GM13976 (cell line): ENCODE measurements around the gene C10orf71.

Source experiments
- DNase-seq: peaks from one replicate; pipeline ENCODE4 v3.0.0; 2012; ENCODE audit warnings: low spot score
- CTCF ChIP-seq: IDR thresholded peaks from 2 replicates; pipeline ENCODE4 v1.5.1; 2012; ENCODE audit warnings: borderline replicate concordance, mild to moderate bottlenecking; ENCODE audit not compliant: insufficient read depth; ENCODE audit errors: extremely low read depth, missing control alignments, control extremely low read depth
- in situ Hi-C: fragments of 300-500 bp; cut with MboI; formaldehyde crosslinking; loops from one replicate; pipeline ENCODE4 v1.12.0; 2022; ENCODE audit warnings: low sequenced_read_pairs, mixed read lengths, inconsistent platforms; ENCODE audit not compliant: unreplicated experiment

The C10orf71 gene

GRCh38 chr10:49273082-49273465 is 25.9 kb upstream of the C10orf71 start:
- no peak for DNase-seq
- in situ Hi-C loops: no loop called here
- TF ChIP-seq CTCF: no peak

GRCh38 chr10:49273626-49274025 is 25.3 kb upstream of the C10orf71 start:
- no peak for TF ChIP-seq CTCF
- no peak for DNase-seq
- in situ Hi-C loops: no loop called here

- TF ChIP-seq CTCF: no peak
- in situ Hi-C loops: no loop called here
- DNase-seq: no peak
These were observed 24.1 kb upstream of the C10orf71 start for GRCh38 chr10:49274886-49275285.

- in situ Hi-C loops: no loop called here
- no peak for TF ChIP-seq CTCF
- no peak for DNase-seq
These were observed 23.1 kb upstream of the C10orf71 start for GRCh38 chr10:49275896-49276295.

GRCh38 chr10:49276596-49276995 is 22.4 kb upstream of the C10orf71 start:
- DNase-seq: no peak
- TF ChIP-seq CTCF: no peak

GRCh38 chr10:49277973-49278372 is 21.0 kb upstream of the C10orf71 start:
- no peak for DNase-seq
- in situ Hi-C loops: no loop called here
- TF ChIP-seq CTCF: no peak

More at GRCh38 chr10:49276596-49276995, 22.4 kb upstream of the C10orf71 start:
- in situ Hi-C loops: no loop called here

- no peak for TF ChIP-seq CTCF
- in situ Hi-C loops: no loop called here
- no peak for DNase-seq
These were observed 20.4 kb upstream of the C10orf71 start for GRCh38 chr10:49278497-49278981.
